ENCODE measurements around the gene STX1B.

Gene STX1B

DNA sequence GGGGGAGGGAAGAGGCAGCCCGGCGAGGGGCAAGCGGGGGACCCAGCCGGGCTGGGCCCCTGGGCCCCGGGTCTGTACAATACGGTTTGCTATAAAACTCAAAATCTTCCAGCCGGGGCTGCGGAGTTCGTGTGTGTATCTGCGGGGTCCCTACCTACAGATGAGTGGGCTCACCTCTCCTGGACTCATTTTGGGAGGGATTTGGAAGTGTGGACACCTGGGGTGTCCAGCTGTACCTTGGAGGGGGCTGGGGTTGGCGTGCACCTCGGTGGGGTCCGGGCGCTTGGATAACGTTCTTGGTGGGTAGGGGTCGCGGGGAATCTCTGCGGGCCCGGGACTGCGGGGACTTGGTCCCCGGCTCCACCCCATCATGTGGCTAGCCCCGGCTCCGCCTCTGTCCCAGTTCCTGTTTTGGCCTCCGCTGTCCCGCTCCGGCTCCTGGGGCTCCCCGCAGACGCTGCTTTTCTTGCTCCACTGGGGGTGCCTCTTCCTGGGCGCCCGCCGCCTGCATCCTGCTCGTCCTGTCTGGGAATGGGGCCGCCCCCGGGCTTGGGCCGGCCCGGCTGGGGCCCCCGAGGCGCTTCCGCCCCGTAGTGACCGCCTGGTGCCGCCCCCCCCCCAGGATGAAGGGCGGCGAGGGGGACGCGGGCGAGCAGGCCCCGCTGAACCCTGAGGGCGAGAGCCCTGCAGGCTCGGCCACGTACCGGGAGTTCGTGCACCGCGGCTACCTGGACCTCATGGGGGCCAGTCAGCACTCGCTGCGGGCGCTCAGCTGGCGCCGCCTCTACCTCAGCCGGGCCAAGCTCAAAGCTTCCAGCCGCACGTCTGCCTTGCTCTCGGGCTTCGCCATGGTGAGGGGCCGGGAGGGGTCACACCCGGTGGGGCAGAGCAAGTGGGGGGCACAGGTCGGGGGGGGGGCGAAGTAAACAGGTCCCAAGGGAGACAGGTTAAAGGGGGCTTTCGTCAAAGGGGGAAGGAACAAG is 61.5 kb downstream of the STX1B start, which contains the start of gene ORAI3:
Gene ORAI3, plus strand, starts transcription at position 402 of the 983 bp plus-strand sequence. Its CDS starts 222 bp downstream, at position 624.
- H3K27ac ChIP-seq (ENCODE audit: low read depth, low read length) = peak within 1 kb of the TSS; percentile 91
- H2BK120ac ChIP-seq (ENCODE audit: insufficient read depth, low read length, poor library complexity) = peak within 1 kb of the TSS; percentile 60
- H4K91ac ChIP-seq (ENCODE audit: low read depth, low read length) = peak within 1 kb of the TSS; percentile 87
- WGBS (ENCODE audit: extremely low coverage, insufficient coverage, insufficient read length) = no CpG with 5 or more reads among the region's 70 CpGs
- no peaks in the 10 kb centered on the region for H3K27me3 ChIP-seq (ENCODE audit: insufficient read depth, low read length)
- peak within 1 kb of the TSS; percentile 35 for H2BK12ac ChIP-seq (ENCODE audit: low read length)
- peaks cover 19 to 27% of the 10 kb centered on the region in 2 experiments for H3K4me1 ChIP-seq (ENCODE audit: control insufficient read depth in 1 of 2, insufficient read depth in 2 of 2, low read length in 2 of 2)
- peaks cover 2% of the 10 kb centered on the region for H3K79me2 ChIP-seq (ENCODE audit: control insufficient read depth, insufficient read depth, low read length, poor library complexity)
- H3K4me3 ChIP-seq (ENCODE audit: low read depth, low read length) = peak within 1 kb of the TSS; percentile 80
- H4K12ac ChIP-seq (ENCODE audit: low read depth, low read length) = peak within 1 kb of the TSS; percentile 46
- no peak within 1 kb of the TSS for H3K23ac ChIP-seq (ENCODE audit: low read length)
- peak within 1 kb of the TSS; percentile 80 for H3K18ac ChIP-seq (ENCODE audit: low read length)
- peak within 1 kb of the TSS; percentile 93 for H3K4me2 ChIP-seq (ENCODE audit: low read length)
- H3K9me3 ChIP-seq (ENCODE audit: insufficient read depth, low read depth, low read length) = no peaks in the 10 kb centered on the region
- H2AK5ac ChIP-seq (ENCODE audit: low read length) = peak within 1 kb of the TSS; percentile 38
- peak within 1 kb of the TSS; percentile 10 for H2AFZ ChIP-seq (ENCODE audit: insufficient read depth, low read length, poor library complexity)
- peak within 1 kb of the TSS; percentile 22 for H3K14ac ChIP-seq (ENCODE audit: low read length)
- peak within 1 kb of the TSS; percentile 79 for H4K8ac ChIP-seq (ENCODE audit: low read depth, low read length)
- H3K9ac ChIP-seq (ENCODE audit: low read length) = peak within 1 kb of the TSS; percentile 92
- H2BK5ac ChIP-seq (ENCODE audit: low read depth, low read length, poor library complexity) = peak within 1 kb of the TSS; percentile 88
- H3K36me3 ChIP-seq (ENCODE audit: control insufficient read depth in 1 of 2, insufficient read depth in 2 of 2, low read length in 2 of 2) = peaks cover 17 to 20% of the 10 kb centered on the region in 2 experiments
- peak within 1 kb of the TSS; percentile 30 for H3K4ac ChIP-seq (ENCODE audit: low read depth, low read length)
- H3K79me1 ChIP-seq (ENCODE audit: low read length) = peaks cover 15% of the 10 kb centered on the region
- DNase-seq = peak; percentile 94 to 96

DNA sequence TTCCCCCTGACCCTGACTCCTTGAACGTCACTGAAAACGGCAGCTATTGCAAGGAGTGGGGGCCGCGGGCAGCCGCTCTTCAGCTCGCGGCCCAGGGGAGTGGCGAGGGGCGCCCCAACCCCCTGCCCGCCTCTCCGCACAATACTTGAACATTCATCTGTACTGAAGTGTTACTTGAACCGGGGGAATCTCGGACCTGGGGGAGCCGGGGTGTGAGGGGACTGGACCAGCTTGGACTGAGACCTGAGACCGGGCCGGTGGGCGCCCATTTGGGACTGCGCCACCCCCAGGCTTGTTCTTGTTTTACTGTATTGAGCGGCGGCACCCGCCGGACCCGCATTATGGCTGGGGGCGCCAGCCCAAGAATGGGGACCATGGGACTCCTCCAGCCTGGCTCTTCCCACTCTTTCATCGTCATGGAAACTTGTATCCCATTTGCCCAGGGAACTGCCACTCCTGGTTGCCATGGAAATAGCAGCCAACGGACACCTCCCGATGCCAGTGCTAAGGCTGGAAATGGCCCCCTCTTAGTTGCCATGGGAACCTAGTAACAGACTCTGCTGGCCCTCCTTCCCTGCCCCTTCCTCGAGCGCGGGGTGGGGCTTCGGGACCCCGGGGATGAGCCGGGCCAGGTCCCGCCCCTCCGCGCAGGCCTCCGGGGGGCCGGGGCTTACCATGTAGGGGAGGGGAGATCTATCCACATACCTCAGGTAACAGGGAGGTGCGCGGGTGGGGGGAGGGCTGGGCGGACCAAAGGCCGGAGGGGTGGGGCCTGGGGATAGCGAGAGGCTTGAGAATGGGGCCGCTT is 62.4 kb downstream of the STX1B start:
- peak overlapping the region; percentile 93 for H3K4me2 ChIP-seq (ENCODE audit: low read length)
- H4K91ac ChIP-seq (ENCODE audit: low read depth, low read length) = peak overlapping the region; percentile 87
- no peaks in the 10 kb centered on the region for H3K9me3 ChIP-seq (ENCODE audit: insufficient read depth, low read depth, low read length)
- H3K14ac ChIP-seq (ENCODE audit: low read length) = no peak overlapping the region
- H3K4ac ChIP-seq (ENCODE audit: low read depth, low read length) = no peak overlapping the region
- H3K79me1 ChIP-seq (ENCODE audit: low read length) = peaks cover 15% of the 10 kb centered on the region
- H3K27me3 ChIP-seq (ENCODE audit: insufficient read depth, low read length) = no peaks in the 10 kb centered on the region
- WGBS (ENCODE audit: extremely low coverage, insufficient coverage, insufficient read length) = no CpG with 5 or more reads among the region's 44 CpGs
- peak; percentile 85 for DNase-seq
- no peak overlapping the region for H3K18ac ChIP-seq (ENCODE audit: low read length)
- peak overlapping the region; percentile 91 for H3K27ac ChIP-seq (ENCODE audit: low read depth, low read length)
- no peak overlapping the region for H3K9ac ChIP-seq (ENCODE audit: low read length)
- peak overlapping the region; percentile 32 for H2AK5ac ChIP-seq (ENCODE audit: low read length)
- no peak overlapping the region for H2BK12ac ChIP-seq (ENCODE audit: low read length)
- peak overlapping the region; percentile 22 for H2BK120ac ChIP-seq (ENCODE audit: insufficient read depth, low read length, poor library complexity)
- H2BK5ac ChIP-seq (ENCODE audit: low read depth, low read length, poor library complexity) = no peak overlapping the region
- peak overlapping the region; percentile 24 for H4K8ac ChIP-seq (ENCODE audit: low read depth, low read length)
- peak overlapping the region; percentile 10 for H2AFZ ChIP-seq (ENCODE audit: insufficient read depth, low read length, poor library complexity)
- peaks cover 15 to 20% of the 10 kb centered on the region in 2 experiments for H3K4me1 ChIP-seq (ENCODE audit: control insufficient read depth in 1 of 2, insufficient read depth in 2 of 2, low read length in 2 of 2)
- H3K23ac ChIP-seq (ENCODE audit: low read length) = no peak overlapping the region
- H4K12ac ChIP-seq (ENCODE audit: low read depth, low read length) = peak overlapping the region; percentile 35
- H3K4me3 ChIP-seq (ENCODE audit: low read depth, low read length) = no peak overlapping the region
- H3K79me2 ChIP-seq (ENCODE audit: control insufficient read depth, insufficient read depth, low read length, poor library complexity) = peaks cover 2% of the 10 kb centered on the region
- H3K36me3 ChIP-seq (ENCODE audit: control insufficient read depth in 1 of 2, insufficient read depth in 2 of 2, low read length in 2 of 2) = peaks cover 23 to 25% of the 10 kb centered on the region in 2 experiments

DNA sequence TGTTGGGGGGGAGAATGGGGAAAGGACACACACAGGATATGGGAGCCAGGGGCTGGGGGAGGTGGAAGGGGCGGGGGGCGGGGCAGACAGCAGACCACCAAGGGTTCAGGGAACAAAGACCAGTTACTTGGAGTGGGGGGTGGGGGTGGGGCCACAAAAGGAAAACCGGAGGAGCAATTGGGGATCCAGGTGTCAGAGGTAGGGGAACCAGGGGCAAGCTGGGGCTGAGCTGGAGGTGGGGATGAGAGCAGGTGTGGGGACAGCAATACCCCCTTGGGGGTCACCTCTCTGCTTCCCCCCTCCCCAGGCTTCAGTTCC is 62.9 kb downstream of the STX1B start:
- Histone ChIP-seq H3K4me3 (ENCODE audit: low read depth, low read length) (no peak overlapping the region), H3K18ac (ENCODE audit: low read length) (no peak overlapping the region), H2BK120ac (ENCODE audit: insufficient read depth, low read length, poor library complexity) (no peak overlapping the region), H3K79me2 (ENCODE audit: control insufficient read depth, insufficient read depth, low read length, poor library complexity) (peaks cover 2% of the 10 kb centered on the region), H3K79me1 (ENCODE audit: low read length) (peaks cover 15% of the 10 kb centered on the region), H2BK12ac (ENCODE audit: low read length) (no peak overlapping the region), H4K12ac (ENCODE audit: low read depth, low read length) (peak overlapping the region; percentile 35), H3K14ac (ENCODE audit: low read length) (no peak overlapping the region), H3K9me3 (ENCODE audit: insufficient read depth, low read depth, low read length) (no peaks in the 10 kb centered on the region), H2AFZ (ENCODE audit: insufficient read depth, low read length, poor library complexity) (no peak overlapping the region), H4K91ac (ENCODE audit: low read depth, low read length) (no peak overlapping the region), H2BK5ac (ENCODE audit: low read depth, low read length, poor library complexity) (no peak overlapping the region), H3K36me3 (ENCODE audit: control insufficient read depth in 1 of 2, insufficient read depth in 2 of 2, low read length in 2 of 2) (peaks cover 27 to 30% of the 10 kb centered on the region in 2 experiments), H3K4me1 (ENCODE audit: control insufficient read depth in 1 of 2, insufficient read depth in 2 of 2, low read length in 2 of 2) (peaks cover 15 to 20% of the 10 kb centered on the region in 2 experiments), H3K4me2 (ENCODE audit: low read length) (peak overlapping the region; percentile 63), H3K23ac (ENCODE audit: low read length) (no peak overlapping the region), H3K27me3 (ENCODE audit: insufficient read depth, low read length) (no peaks in the 10 kb centered on the region), H4K8ac (ENCODE audit: low read depth, low read length) (no peak overlapping the region), H3K9ac (ENCODE audit: low read length) (no peak overlapping the region), H2AK5ac (ENCODE audit: low read length) (no peak overlapping the region), H3K4ac (ENCODE audit: low read depth, low read length) (no peak overlapping the region), H3K27ac (ENCODE audit: low read depth, low read length) (no peak overlapping the region)
- WGBS (ENCODE audit: extremely low coverage, insufficient coverage, insufficient read length) = no CpG with 5 or more reads among the region's 3 CpGs
- DNase-seq = no peak
